ENCODE data around the gene C1D. TPM values are rescaled to one million over a fixed set of nuclear protein-coding genes. Genes with fewer than 3 reads are reported as not detected.

C1D gene
- total RNA-seq, 4 donors from 2014 or later: 16.4 to 45.6 (median 38.4) TPM

- TF ChIP-seq, protein P1, sequence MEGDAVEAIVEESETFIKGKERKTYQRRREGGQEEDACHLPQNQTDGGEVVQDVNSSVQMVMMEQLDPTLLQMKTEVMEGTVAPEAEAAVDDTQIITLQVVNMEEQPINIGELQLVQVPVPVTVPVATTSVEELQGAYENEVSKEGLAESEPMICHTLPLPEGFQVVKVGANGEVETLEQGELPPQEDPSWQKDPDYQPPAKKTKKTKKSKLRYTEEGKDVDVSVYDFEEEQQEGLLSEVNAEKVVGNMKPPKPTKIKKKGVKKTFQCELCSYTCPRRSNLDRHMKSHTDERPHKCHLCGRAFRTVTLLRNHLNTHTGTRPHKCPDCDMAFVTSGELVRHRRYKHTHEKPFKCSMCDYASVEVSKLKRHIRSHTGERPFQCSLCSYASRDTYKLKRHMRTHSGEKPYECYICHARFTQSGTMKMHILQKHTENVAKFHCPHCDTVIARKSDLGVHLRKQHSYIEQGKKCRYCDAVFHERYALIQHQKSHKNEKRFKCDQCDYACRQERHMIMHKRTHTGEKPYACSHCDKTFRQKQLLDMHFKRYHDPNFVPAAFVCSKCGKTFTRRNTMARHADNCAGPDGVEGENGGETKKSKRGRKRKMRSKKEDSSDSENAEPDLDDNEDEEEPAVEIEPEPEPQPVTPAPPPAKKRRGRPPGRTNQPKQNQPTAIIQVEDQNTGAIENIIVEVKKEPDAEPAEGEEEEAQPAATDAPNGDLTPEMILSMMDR (IDR thresholded peaks at IDR 0.05; ENCODE audit: low read depth): no peak
Observed at GRCh38 chr2:68043032-68043431, 19.8 kb downstream of the C1D start.

DNA sequence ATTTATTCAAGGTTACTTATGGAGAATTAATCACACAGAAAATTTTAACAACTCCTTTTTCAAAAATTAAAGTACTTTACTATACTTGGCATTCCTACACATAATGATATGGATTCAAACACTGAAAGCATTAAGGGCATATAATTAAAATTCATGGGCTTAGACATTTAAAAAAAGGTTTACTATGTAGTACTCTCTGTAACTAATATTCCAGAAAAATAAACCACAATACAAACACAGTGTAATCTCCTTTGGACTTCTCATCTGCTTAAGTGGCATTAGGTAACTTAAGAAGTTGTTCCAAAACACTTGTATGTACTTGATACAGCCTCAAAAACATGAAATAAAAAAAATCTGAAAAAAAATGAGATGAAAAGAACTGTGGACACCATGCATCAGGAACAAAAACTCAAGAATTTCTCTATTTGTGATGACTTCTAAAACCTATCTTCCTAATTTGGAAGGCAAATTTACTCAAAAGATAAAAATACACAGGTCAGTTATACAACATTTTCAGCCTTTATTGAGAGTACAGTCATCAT, 21.0 kb downstream of the C1D start:
- TF ChIP-seq, protein P1 (IDR thresholded peaks at IDR 0.05; ENCODE audit: low read depth): no peak

- TF ChIP-seq, protein P1 (IDR thresholded peaks at IDR 0.05; ENCODE audit: low read depth): no peak
Observed at GRCh38 chr2:68040078-68040477, 22.7 kb downstream of the C1D start.

DNA sequence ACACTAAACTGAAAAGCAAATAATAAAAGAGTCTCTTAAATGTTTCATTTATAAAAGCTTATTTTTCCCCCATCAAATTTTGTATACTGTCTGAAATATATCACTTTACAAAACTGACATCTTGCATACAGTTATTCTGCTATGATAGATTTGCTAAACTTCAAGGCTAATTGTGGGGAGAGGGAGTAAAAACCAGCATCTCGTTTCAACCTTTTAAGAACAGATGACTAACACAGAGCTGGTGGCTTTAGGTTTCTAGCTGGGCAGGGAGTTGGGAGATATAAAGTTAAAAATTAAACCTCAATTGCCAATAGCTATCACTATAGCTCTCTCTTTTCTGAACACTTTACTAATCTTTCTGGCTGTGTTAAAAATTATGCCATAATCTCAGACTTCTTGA, 23.5 kb downstream of the C1D start:
- TF ChIP-seq, protein P1 (IDR thresholded peaks at IDR 0.05; ENCODE audit: low read depth): no peak

- TF ChIP-seq, protein P1 (IDR thresholded peaks at IDR 0.05; ENCODE audit: low read depth): no peak
Observed at GRCh38 chr2:68032702-68033101, 30.1 kb downstream of the C1D start.

DNA sequence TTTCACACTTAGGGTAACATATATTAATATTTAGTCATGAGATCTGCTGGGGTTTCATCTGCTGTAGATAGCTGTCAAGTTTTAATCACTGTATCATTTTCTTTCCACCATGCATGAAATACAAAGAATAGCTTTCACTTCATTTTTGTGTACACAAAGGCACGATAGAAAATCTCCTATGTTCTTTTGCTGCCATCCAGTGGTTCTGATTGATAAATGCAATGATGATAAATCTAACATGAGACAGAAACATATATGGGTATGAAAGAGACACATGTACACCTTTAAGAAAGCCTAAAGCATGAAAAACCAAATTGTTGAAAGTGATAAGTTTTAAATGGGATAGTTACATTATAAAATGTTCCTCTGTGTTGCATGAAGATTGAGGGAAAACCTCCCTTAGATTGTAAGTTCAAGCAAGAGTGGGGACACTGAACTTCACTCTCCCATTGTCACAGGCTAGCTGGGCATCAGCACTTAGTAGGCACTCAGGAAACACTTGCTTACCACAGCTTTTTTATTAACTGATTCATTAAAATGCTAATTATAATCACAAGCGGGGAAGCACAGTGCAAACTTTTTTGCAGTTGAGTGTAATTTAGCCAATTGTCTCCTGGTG, 31.2 kb downstream of the C1D start:
- TF ChIP-seq, protein P1 (IDR thresholded peaks at IDR 0.05; ENCODE audit: low read depth): no peak

GRCh38 chr2:68031043-68031442, 31.8 kb downstream of the C1D start:
- TF ChIP-seq, protein P1 (IDR thresholded peaks at IDR 0.05; ENCODE audit: low read depth): no peak

Measured in subcutaneous adipose tissue (tissue), 4 donors.